Lower leg skin (tissue), 4 donors: ENCODE measurements around the gene WDR4. TPM values are rescaled to one million over a fixed set of nuclear protein-coding genes. Genes with fewer than 3 reads are reported as not detected.
"Not testable (repeated sequence)": the region's sequence is repeated elsewhere in the genome, so short reads cannot be mapped to it uniquely, and the experiment has no call there.

ENCODE experiments used
- DNase-seq, 2 donors: peaks; one replicate each; pipeline ENCODE4 v3.0.0-alpha.2; 2019; ENCODE audit warnings: low spot score in 2 of 2
- H3K4me3 ChIP-seq: fragments of 200-600 bp; sonication (generic); 2 replicates; pipeline ENCODE4 v1.5.1; 2017; ENCODE audit warnings: mild to moderate bottlenecking, low read depth; ENCODE audit not compliant: poor library complexity, severe bottlenecking
- POLR2A ChIP-seq, 2 donors: fragments of 450-650 bp; IDR thresholded peaks; one replicate each; pipeline ENCODE4 v1.6.1; 2016 to 2017; ENCODE audit warnings: antibody characterized with exemption in 2 of 2, mild to moderate bottlenecking in 1 of 2, moderate library complexity in 1 of 2
- WGBS, 2 donors: methylation state at CpG; one replicate each; pipeline ENCODE4 v1.1.5; 2018; 5-methylcytosine and 5-hydroxymethylcytosine counted together
- intact Hi-C: fragments of 100-400 bp; cut with DNase I; formaldehyde crosslinking; loops from one replicate; pipeline ENCODE4 v1.15.0; 2023; ENCODE audit warnings: low total_unique reads
- total RNA-seq, 4 donors: library from RNA; depleted of rRNA; stranded (reverse); fragments of >200 nt; gene quantifications; one replicate each; pipeline ENCODE4 v1.1.0, GENCODE V29; 2016
- TF ChIP-seq, protein P1 (sequence below), 3 donors: fragments of 450-650 bp; IDR thresholded peaks; one replicate each; pipeline ENCODE4 v1.5.1; 2016; ENCODE audit warnings: antibody characterized with exemption in 3 of 3, mild to moderate bottlenecking in 3 of 3, moderate library complexity in 2 of 3

WDR4 gene
- total RNA-seq, 4 donors from 2014 or later: 10.3 to 17.4 (median 12.0) TPM

DNA sequence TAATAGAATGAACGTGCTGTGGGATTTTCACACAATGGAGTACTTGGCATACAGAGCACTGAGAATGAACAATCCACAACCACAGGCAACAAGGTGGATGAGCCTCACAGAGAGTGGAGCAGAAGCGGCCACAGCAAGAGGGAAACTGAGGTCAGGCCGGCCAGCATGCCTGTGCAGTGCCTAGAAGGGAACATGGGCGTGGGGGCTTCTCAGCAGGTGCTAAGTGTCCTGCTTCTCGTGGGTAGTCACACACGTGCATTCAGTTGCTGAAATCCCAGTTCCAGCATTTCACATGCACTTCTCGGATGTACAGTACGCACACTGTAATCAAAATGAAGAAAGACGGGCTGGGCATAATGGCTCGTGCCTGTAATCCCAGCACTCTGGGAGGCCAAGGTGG, 33.1 kb downstream of the WDR4 start:
- DNase-seq: peak in 1 of 2 donors; percentile 20
- no peak overlapping the region for H3K4me3 ChIP-seq
- WGBS, 2 donors: 91 to 96% methylated on average over 10 of the region's 10 CpGs
- intact Hi-C loops: no loop called here
- TF ChIP-seq, protein P1, sequence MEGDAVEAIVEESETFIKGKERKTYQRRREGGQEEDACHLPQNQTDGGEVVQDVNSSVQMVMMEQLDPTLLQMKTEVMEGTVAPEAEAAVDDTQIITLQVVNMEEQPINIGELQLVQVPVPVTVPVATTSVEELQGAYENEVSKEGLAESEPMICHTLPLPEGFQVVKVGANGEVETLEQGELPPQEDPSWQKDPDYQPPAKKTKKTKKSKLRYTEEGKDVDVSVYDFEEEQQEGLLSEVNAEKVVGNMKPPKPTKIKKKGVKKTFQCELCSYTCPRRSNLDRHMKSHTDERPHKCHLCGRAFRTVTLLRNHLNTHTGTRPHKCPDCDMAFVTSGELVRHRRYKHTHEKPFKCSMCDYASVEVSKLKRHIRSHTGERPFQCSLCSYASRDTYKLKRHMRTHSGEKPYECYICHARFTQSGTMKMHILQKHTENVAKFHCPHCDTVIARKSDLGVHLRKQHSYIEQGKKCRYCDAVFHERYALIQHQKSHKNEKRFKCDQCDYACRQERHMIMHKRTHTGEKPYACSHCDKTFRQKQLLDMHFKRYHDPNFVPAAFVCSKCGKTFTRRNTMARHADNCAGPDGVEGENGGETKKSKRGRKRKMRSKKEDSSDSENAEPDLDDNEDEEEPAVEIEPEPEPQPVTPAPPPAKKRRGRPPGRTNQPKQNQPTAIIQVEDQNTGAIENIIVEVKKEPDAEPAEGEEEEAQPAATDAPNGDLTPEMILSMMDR (IDR thresholded peaks at IDR 0.05): no peak
- no peak for TF ChIP-seq POLR2A (IDR thresholded peaks at IDR 0.05)

DNA sequence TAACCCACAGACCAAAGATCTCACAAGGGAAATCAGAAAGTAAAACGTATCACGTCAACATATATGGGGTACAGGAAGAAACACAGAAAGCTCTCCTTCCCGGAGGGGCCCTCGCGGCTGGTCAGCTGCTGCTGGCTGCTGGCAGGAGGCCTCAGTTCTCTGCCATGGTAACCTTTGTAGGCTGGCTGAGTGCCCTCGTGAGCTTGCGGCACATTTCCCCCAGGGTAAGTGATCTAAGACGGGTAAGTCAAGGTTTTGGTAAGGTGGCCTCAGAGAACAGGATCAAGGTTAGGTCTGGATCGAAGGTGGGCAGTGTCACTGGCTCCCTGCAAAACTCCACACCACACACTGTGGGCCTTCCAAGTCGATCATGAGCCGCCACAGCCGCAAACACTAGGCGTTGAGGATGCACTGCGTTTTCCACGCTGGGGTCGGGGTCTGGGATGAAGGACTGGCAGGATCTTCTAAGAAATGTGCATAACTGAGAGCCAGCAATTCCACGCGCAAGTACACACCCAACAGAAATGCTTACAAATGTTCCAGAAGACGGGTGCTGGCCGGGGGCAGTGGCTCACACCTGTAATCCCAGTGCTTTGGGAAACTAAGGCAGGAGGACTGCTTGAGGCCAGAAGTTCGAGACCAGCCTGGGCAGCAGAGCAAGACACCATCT, 33.9 kb downstream of the WDR4 start:
- 78 to 82% methylated on average over 21 of the region's 21 CpGs for WGBS, 2 donors

DNA sequence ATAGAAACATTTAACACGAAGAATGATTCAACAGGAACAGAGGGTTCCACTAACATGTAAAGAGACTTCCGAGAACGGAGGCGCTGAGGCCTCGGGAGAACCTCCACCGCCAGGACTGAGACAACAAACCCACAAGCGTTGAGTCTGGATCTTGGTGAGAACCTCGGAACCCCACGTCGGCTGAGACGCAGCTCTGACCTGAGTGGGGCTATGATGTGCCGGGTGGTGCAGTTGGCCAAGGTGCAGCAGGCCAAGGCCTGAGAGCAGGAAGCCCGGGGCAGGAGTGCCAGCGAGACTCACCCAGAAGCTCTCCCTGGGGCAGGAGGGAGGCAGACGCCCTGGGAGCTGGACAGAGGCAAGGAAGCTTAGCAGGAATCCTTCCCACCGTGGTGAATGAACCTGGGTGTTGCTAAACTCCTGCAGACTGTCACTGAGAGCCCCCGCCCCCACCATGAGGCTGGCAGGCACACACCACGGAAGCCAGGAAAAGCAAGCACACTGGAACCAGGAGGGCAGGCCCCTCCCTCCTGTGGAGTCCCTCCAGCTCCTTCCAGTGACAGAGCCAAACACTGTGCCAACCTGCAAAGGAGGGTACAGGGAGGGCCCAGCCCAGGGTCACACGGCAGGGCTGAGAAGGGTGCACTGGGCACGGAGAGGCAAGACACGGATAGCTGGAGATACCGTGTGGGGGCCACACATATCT, 34.8 kb downstream of the WDR4 start:
- 77 to 81% methylated on average over 22 of the region's 22 CpGs for WGBS, 2 donors
- TF ChIP-seq POLR2A (IDR thresholded peaks at IDR 0.05): no peak
- TF ChIP-seq, protein P1 (IDR thresholded peaks at IDR 0.05): no peak
- intact Hi-C loops: no loop called here
- no peak overlapping the region for H3K4me3 ChIP-seq
- peak in 1 of 2 donors; percentile 77 for DNase-seq

More for the DNA sequence above, 33.9 kb downstream of the WDR4 start:
- TF ChIP-seq POLR2A (IDR thresholded peaks at IDR 0.05): no peak
- TF ChIP-seq, protein P1 (IDR thresholded peaks at IDR 0.05): no peak
- intact Hi-C loops: no loop called here
- DNase-seq: peak in 1 of 2 donors; percentile 74
- no peak overlapping the region for H3K4me3 ChIP-seq

DNA sequence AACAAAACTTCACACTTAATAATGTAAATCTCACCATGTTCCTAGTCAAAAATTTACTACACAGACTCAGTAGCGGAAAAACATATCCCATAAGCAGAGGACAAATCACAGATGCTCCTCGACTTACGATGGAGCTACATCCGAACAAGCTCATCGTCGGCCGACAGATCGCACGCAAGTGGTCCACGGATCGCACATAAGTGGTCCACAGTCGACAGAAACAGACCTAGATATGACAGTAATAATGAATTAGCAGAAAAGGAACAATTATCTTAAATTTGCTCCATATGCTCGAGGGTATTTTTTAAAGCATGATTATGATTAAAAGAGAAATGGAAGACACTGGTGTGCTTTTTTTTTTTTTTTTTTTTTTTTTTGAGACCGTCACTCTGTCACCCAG, 36.3 kb downstream of the WDR4 start:
- whole genome bisulfite sequencing, 2 donors: 97% methylated on average over 14 of the region's 14 CpGs
- H3K4me3 ChIP-seq: no peak overlapping the region
- DNase-seq: no peak
- no peak for TF ChIP-seq POLR2A (IDR thresholded peaks at IDR 0.05)
- TF ChIP-seq, protein P1 (IDR thresholded peaks at IDR 0.05): no peak
- intact Hi-C loops: no loop called here

DNA sequence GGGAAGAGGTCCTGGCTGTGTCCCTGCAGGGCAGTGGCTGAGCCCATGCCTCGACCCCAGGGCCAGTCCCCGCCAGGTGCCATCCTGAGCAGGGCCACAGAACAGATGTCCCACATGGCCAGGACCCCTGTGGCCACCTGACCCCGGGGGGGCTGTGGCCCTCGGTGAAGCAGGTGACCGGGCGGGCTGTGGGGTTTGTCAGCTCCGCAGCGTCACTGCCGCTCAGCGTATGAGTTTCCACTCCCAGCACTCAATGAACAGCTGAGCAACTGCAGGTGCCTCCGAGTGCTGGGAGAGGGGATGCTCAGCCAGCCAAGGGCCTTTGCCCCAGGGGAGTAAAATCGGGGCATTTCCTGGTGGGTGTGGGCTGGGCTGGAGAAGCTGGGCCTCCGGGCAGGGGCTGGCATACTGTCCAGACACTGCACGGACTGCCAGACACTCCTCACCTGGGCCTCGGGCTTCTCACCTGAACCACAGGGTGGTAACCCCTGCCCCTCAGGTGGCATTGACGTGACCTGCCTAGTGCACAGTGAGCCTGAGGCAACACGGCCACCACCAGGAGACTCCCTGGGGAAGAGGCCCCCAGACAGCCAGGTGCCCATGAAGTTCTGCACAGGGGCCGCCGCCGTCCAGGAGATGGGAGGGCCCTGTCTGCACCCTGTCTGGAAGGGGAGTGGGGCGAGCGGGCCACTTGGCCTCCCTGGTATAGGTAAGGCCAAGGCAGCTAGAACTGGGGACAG, 37.3 kb downstream of the WDR4 start:
- intact Hi-C loops, H3K4me3 ChIP-seq: not testable (repeated sequence)
- 89 to 92% methylated on average over 12 to 15 of the region's 22 CpGs for WGBS, 2 donors
- peak in 1 of 2 donors; percentile 74 for DNase-seq
